Panc1 (cell line): Measurements from ENCODE around the gene GPR107. TPM values are rescaled to one million over a fixed set of nuclear protein-coding genes. Genes with fewer than 3 reads are reported as not detected.

Source experiments
- ATAC-seq: fragments of 200-7000 bp; cut with Tn5 transposase; 2 replicates; pipeline ENCODE4 v1.9.1; 2020; ENCODE audit warnings: mild to moderate bottlenecking, moderate library complexity
- BruUV-seq: library from RNA; stranded (reverse); fragments of 400-500 nt; replicated peaks from 2 replicates; lab custom pipeline; 2021; lab: Mats Ljungman, UMichigan
- CTCF ChIA-PET: fragments of 300-600 bp; sonication (Branson Sonifier 250); formaldehyde crosslinking; loops from one replicate; lab custom pipeline; 2022; ENCODE audit warnings: antibody characterized with exemption; lab: Charles Lee
- POLR2A ChIA-PET: fragments of 300-600 bp; sonication (Branson Sonifier 250); formaldehyde crosslinking; loops from one replicate; lab custom pipeline; 2022; ENCODE audit warnings: antibody characterized with exemption; lab: Charles Lee
- DNase-seq: peaks from one replicate; pipeline ENCODE4 v3.0.0-alpha.2; 2010; ENCODE audit warnings: low read depth, low spot score
- H3K27ac ChIP-seq: 2 replicates; pipeline ENCODE4 v1.5.1; 2011; ENCODE audit warnings: mild to moderate bottlenecking, low read length, inconsistent platforms
- H3K27me3 ChIP-seq: fragments of 200-500 bp; sonication (Bioruptor generic); 2 replicates; pipeline ENCODE4 v1.6.0; 2014; ENCODE audit warnings: low read length, inconsistent platforms; ENCODE audit not compliant: control insufficient read depth, insufficient read depth
- H3K36me3 ChIP-seq: fragments of 200-500 bp; sonication (Bioruptor generic); 2 replicates; pipeline ENCODE4 v1.5.1; 2014; ENCODE audit warnings: inconsistent platforms, mild to moderate bottlenecking, low read length, moderate library complexity; ENCODE audit not compliant: control insufficient read depth, insufficient read depth
- H3K4me1 ChIP-seq: 2 replicates; pipeline ENCODE4 v1.5.1; 2011; ENCODE audit warnings: inconsistent platforms, mild to moderate bottlenecking, low read length, moderate library complexity; ENCODE audit not compliant: control insufficient read depth, insufficient read depth
- H3K4me3 ChIP-seq, 2 experiments: 2 replicates each; pipeline ENCODE4 v1.5.1; 2011 to 2012; ENCODE audit warnings: low read depth in 2 of 2, low read length in 2 of 2, mild to moderate bottlenecking in 2 of 2, inconsistent platforms in 1 of 2, moderate library complexity in 1 of 2
- H3K9me3 ChIP-seq: fragments of 200-500 bp; sonication (Bioruptor generic); 2 replicates; pipeline ENCODE4 v1.5.1; 2014; ENCODE audit warnings: low read depth, mild to moderate bottlenecking, inconsistent platforms, low read length, moderate library complexity; ENCODE audit not compliant: control insufficient read depth, insufficient read depth
- POLR2AphosphoS5 ChIP-seq: IDR thresholded peaks from 2 replicates; pipeline ENCODE4 v1.6.1; 2012; ENCODE audit warnings: mild to moderate bottlenecking, low read depth, low read length, moderate library complexity
- SIN3A ChIP-seq: IDR thresholded peaks from 2 replicates; pipeline ENCODE4 v1.6.1; 2012; ENCODE audit warnings: low read depth, mild to moderate bottlenecking, low read length, moderate library complexity, borderline replicate concordance; ENCODE audit not compliant: insufficient read depth
- TCF7L2 ChIP-seq: IDR thresholded peaks from 2 replicates; pipeline ENCODE4 v1.6.1; 2011; ENCODE audit warnings: mild to moderate bottlenecking, low read depth, low read length, inconsistent platforms
- in situ Hi-C: cut with HindIII; loops from 2 replicates; pipeline ENCODE4 v1.10.0; 2016; ENCODE audit warnings: low sequenced_read_pairs, low pct_unique_long_range_greater_than_20kb
- intact Hi-C: fragments of 100-400 bp; cut with micrococcal nuclease; formaldehyde crosslinking; loops from one replicate; pipeline ENCODE4 v1.10.0; 2022; ENCODE audit not compliant: unreplicated experiment
- total RNA-seq: library from RNA; stranded (reverse); gene quantifications from one replicate; pipeline ENCODE4 v1.2.1, GENCODE V29; 2021; ENCODE audit not compliant: unreplicated experiment
- TF ChIP-seq, protein P1 (sequence below): fragments of 450-650 bp; IDR thresholded peaks from 2 replicates; pipeline ENCODE4 v1.5.1; 2017; ENCODE audit warnings: mild to moderate bottlenecking
- TF ChIP-seq, protein P2 (sequence below), 2 experiments: IDR thresholded peaks; 2 replicates each; pipeline ENCODE4 v1.6.1; 2011 to 2012; ENCODE audit warnings: low read depth in 2 of 2, control low read depth in 1 of 2, low read length in 1 of 2, mild to moderate bottlenecking in 1 of 2, moderate library complexity in 1 of 2; ENCODE audit not compliant: insufficient read depth in 1 of 2

Gene GPR107
- total RNA-seq, 1 experiment from 2014 or later, result 43.0 TPM

DNA sequence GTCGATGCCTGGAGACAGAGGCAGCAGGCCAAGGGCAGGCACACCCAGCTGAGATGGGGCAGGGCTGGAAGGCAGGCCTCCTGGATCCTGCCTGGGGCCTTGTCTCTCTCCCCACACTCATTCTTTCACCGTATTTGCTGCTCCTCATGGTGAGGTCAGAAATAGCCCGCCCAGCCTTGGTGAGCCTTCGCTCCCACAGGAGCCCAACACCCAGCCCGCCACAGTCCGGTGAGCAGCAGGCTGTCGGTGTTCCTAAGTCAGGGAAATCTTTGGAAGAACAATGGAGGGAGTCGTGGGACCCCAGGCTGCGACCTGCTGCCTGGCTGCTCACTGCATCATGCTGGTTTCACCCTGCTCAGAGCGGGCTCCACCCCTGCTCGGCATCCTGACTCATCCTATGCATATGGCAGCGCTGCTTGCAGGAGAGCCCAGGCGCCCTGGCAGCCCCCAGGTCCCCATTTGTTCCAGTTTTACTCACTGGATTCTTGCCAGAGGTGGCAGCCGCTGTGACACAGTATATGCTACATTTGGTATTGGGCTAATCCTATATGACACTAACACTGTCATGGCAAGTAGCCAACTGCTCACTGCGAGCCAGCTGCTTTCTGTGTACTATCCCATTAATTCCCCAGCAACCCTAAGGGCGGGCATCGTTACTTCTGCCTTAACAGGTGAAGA lies 65.3 kb downstream of the GPR107 start:
- H3K4me3 ChIP-seq, result no peak overlapping the region
- POLR2A ChIA-PET, result no interaction called here
- no peak; the same call in 1 of the 2 replicates for ATAC-seq
- H3K27ac ChIP-seq, result no peak overlapping the region
- no peaks in the 10 kb centered on the region for H3K9me3 ChIP-seq
- BruUV-seq, result no TSS peak
- H3K27me3 ChIP-seq, result no peaks in the 10 kb centered on the region
- no peaks in the 10 kb centered on the region for H3K4me1 ChIP-seq
- no peaks in the 10 kb centered on the region for H3K36me3 ChIP-seq
- in situ Hi-C loops (no loop called here), intact Hi-C loops (no loop called here)
- CTCF ChIA-PET, result no interaction called here
- no peak for DNase-seq
- TF ChIP-seq, protein P1, sequence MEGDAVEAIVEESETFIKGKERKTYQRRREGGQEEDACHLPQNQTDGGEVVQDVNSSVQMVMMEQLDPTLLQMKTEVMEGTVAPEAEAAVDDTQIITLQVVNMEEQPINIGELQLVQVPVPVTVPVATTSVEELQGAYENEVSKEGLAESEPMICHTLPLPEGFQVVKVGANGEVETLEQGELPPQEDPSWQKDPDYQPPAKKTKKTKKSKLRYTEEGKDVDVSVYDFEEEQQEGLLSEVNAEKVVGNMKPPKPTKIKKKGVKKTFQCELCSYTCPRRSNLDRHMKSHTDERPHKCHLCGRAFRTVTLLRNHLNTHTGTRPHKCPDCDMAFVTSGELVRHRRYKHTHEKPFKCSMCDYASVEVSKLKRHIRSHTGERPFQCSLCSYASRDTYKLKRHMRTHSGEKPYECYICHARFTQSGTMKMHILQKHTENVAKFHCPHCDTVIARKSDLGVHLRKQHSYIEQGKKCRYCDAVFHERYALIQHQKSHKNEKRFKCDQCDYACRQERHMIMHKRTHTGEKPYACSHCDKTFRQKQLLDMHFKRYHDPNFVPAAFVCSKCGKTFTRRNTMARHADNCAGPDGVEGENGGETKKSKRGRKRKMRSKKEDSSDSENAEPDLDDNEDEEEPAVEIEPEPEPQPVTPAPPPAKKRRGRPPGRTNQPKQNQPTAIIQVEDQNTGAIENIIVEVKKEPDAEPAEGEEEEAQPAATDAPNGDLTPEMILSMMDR, result no peak
- no peak for TF ChIP-seq POLR2AphosphoS5
- no peak for TF ChIP-seq SIN3A
- TF ChIP-seq, protein P2, sequence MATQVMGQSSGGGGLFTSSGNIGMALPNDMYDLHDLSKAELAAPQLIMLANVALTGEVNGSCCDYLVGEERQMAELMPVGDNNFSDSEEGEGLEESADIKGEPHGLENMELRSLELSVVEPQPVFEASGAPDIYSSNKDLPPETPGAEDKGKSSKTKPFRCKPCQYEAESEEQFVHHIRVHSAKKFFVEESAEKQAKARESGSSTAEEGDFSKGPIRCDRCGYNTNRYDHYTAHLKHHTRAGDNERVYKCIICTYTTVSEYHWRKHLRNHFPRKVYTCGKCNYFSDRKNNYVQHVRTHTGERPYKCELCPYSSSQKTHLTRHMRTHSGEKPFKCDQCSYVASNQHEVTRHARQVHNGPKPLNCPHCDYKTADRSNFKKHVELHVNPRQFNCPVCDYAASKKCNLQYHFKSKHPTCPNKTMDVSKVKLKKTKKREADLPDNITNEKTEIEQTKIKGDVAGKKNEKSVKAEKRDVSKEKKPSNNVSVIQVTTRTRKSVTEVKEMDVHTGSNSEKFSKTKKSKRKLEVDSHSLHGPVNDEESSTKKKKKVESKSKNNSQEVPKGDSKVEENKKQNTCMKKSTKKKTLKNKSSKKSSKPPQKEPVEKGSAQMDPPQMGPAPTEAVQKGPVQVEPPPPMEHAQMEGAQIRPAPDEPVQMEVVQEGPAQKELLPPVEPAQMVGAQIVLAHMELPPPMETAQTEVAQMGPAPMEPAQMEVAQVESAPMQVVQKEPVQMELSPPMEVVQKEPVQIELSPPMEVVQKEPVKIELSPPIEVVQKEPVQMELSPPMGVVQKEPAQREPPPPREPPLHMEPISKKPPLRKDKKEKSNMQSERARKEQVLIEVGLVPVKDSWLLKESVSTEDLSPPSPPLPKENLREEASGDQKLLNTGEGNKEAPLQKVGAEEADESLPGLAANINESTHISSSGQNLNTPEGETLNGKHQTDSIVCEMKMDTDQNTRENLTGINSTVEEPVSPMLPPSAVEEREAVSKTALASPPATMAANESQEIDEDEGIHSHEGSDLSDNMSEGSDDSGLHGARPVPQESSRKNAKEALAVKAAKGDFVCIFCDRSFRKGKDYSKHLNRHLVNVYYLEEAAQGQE (IDR thresholded peaks at IDR 0.05; ENCODE audit: insufficient read depth in 1 of 2, low read depth in 2 of 2, low read length in 1 of 2), result no peak
- TF ChIP-seq TCF7L2, result no peak

DNA sequence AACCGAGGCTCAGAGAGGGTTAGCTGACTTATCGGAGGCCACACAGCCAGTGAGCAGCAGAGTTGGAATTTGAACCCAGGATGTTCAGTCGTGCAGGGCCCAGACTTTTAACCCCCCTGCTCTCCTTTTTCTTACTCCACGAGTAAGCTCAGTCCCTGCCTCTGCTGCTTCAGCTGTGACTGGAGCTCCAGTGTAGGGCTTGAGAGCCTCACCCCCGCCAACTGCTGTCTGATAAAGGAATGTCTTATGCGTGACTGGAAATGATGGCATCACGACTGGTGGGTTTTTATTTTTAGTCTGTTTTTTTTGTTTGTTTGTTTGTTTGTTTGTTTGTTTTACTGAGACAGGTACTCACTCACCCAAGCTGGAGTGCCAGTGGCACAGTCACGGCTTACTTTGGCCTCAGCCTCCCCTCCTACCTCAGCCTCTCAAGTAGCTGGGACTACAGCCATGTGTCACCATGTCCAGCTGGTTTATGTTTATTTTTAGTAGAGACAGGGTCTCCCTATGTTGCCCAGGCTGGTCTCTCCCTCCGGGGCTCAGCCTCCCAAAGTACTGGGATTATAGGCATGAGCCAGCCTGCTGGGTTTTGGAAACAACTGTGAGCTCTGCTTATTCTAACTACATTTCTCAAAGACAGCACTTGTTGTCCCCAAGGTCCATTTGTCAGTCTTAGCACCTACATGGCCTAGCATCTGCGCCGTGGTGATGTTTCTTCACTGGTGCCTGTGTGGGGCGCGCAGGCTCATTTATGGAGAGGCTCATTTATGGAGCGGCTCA lies 66.0 kb downstream of the GPR107 start:
- in situ Hi-C loops (no loop called here), intact Hi-C loops (no loop called here)
- BruUV-seq, result no TSS peak
- TF ChIP-seq, protein P2 (IDR thresholded peaks at IDR 0.05; ENCODE audit: insufficient read depth in 1 of 2, low read depth in 2 of 2, low read length in 1 of 2), result no peak
- TF ChIP-seq, protein P1, result no peak
- no peak for TF ChIP-seq SIN3A
- no peak for TF ChIP-seq POLR2AphosphoS5
- TF ChIP-seq TCF7L2, result no peak
- Histone ChIP-seq H3K4me1 (no peaks in the 10 kb centered on the region), H3K9me3 (no peaks in the 10 kb centered on the region), H3K4me3 (no peak overlapping the region), H3K27ac (no peak overlapping the region), H3K27me3 (no peaks in the 10 kb centered on the region), H3K36me3 (no peaks in the 10 kb centered on the region; the same call in 1 of the 2 replicates)
- DNase-seq (no peak), ATAC-seq (no peak)
- POLR2A ChIA-PET, result no interaction called here
- CTCF ChIA-PET, result no interaction called here
